ENCODE results near the gene TNIK. TPM values are rescaled to one million over a fixed set of nuclear protein-coding genes. Genes with fewer than 3 reads are reported as not detected.

TNIK gene
- total RNA-seq, 1 donor: 49.8 TPM

DNA sequence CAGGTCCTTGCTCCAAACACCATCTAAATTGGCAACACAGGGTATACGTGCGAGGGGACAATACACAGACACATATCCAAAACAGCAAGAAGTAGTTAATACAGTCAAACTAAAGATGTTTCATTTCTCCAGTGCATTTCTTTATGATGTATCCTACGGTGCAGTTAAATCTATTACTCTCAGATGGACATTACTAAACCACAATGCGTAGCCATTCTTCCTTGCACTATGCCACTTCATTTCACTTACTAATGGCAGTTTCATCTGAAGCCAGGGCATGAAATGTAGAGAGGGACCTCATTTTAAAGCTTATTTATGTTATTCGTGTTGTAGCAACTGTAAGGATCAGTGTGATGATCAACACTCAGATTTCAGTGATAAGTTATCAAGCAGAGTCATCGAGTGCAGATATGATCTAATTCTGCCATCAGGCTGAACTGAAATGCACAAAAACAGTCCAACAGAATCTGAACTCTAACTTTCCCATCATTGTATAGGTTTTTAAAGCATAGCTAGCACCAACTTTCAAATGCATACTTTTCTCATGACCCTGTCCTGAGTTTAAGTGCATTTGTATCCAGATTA, 14.5 kb downstream of the TNIK start:
- H3K27me3 ChIP-seq (ENCODE audit: insufficient read depth, low read length): no peaks in the 10 kb centered on the region
- H3K4me1 ChIP-seq (ENCODE audit: insufficient read depth, low read length): peaks cover 6% of the 10 kb centered on the region
- no peaks in the 10 kb centered on the region for H3K9me3 ChIP-seq (ENCODE audit: low read depth, low read length)
- no peak overlapping the region for H3K4me3 ChIP-seq (ENCODE audit: low read length)

DNA sequence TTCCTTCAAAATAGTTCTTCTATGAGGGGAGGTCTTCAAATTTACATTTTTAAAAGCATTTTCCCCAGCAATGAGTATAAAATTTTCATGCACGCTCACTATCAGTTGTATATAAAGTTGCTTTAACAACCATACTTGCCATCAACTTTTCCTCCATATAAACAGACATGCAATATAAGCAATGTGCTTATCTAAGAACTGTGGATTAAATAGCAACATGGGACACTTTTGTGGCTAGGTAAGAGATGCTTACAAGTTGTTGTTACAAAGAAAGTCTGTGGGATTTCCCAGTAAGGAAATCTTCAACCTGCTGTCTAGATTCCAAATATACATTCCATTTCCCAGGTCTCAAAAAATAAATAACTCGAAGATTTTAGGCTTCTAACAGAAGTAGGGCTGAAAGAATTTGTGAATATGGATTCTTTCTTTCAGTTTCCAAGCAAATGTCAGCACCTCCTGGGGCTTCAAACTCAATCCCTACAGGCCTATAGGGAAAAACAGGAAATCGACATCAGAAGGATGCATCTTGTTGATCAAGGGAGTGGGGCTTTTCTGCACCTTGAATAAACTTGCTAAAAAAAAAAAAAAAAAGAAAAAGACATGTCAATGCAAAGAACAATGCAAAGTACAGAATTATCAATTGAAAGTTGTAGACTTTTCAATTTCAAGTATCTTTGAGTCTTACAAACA, 16.1 kb downstream of the TNIK start:
- Histone ChIP-seq H3K4me1 (ENCODE audit: insufficient read depth, low read length) (peaks cover 6% of the 10 kb centered on the region), H3K27me3 (ENCODE audit: insufficient read depth, low read length) (no peaks in the 10 kb centered on the region)

DNA sequence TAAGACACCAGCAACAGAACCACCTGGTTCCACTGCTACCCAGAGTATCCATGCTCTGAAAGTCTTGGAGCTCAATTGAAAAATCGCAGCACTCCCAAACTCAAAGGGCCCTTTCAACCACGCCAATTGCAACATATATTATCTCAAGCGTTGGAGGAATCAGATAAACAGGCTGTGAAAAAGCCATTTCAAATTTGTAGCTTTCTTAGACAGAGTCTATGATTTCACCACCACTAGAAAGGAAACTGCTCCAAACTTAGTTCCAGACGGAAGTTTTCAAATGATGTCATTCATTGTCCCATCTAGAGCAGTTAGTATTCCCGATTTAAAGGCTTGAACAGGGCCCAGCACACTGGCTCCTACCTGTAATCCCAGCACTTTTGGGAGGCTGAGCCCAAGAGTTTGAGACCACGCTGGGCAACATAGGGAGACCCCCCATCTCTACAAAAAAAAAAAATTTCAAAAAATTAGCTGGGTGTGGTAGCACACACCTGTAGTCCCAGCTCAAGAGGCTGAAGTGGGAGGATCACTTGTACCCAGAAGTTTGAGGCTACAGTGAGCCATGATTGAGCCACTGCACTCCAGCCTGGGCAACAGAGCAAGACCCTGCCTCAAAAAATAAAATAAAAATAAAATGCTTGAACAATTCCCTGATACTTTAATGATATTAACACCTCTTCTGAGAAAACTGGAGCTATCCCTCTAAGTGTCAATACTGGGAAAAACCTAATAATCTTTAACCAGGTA, 16.8 kb downstream of the TNIK start:
- Histone ChIP-seq H3K27me3 (ENCODE audit: insufficient read depth, low read length) (no peaks in the 10 kb centered on the region), H3K4me1 (ENCODE audit: insufficient read depth, low read length) (peaks cover 6% of the 10 kb centered on the region), H3K9me3 (ENCODE audit: low read depth, low read length) (no peaks in the 10 kb centered on the region)

More for the DNA sequence above, 16.1 kb downstream of the TNIK start:
- Histone ChIP-seq H3K4me3 (ENCODE audit: low read length) (no peak overlapping the region), H3K9me3 (ENCODE audit: low read depth, low read length) (no peaks in the 10 kb centered on the region)

DNA sequence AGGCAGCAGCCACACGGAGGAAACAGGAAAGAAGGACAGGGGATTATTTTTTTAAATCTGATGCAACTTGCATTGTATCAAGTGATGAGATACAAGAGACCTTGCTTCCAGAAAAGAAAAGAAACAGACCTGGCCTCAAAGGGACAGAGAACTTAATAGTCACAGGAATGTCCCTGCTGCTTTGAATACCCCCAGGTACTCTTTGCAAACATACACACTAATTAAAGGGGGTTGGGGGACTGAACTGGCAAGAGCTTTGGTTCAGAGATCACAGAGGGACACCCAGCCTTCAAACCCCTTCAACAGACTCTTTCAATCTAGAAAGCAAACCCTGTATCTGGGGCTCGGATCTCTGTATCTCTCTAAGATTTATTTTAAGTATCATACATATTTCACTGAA, 18.0 kb downstream of the TNIK start:
- no peaks in the 10 kb centered on the region for H3K27me3 ChIP-seq (ENCODE audit: insufficient read depth, low read length)
- H3K4me3 ChIP-seq (ENCODE audit: low read length): no peak overlapping the region
- no peaks in the 10 kb centered on the region for H3K9me3 ChIP-seq (ENCODE audit: low read depth, low read length)
- peaks cover 6% of the 10 kb centered on the region for H3K4me1 ChIP-seq (ENCODE audit: insufficient read depth, low read length)

More for the DNA sequence above, 16.8 kb downstream of the TNIK start:
- no peak overlapping the region for H3K4me3 ChIP-seq (ENCODE audit: low read length)

DNA sequence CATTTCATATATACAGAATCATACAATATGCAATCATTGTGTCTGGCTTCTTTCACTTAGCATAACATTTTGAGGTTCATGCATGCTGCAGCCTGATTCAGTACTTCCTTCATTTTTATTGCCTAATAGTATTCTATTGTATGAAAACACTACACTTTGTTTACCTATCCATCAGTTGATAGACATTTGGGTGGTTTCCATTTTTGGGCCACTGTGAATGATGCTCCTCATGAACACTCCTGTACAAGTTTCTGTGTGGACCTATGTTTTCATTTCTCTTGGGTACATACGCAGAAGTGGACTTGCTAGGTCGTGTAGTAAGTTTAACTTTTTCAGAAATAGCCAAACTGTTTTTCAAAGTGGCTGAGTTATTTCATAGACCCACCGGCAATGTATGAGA, 18.8 kb downstream of the TNIK start:
- Histone ChIP-seq H3K9me3 (ENCODE audit: low read depth, low read length) (no peaks in the 10 kb centered on the region), H3K27me3 (ENCODE audit: insufficient read depth, low read length) (no peaks in the 10 kb centered on the region), H3K4me3 (ENCODE audit: low read length) (no peak overlapping the region), H3K4me1 (ENCODE audit: insufficient read depth, low read length) (no peaks in the 10 kb centered on the region)

DNA sequence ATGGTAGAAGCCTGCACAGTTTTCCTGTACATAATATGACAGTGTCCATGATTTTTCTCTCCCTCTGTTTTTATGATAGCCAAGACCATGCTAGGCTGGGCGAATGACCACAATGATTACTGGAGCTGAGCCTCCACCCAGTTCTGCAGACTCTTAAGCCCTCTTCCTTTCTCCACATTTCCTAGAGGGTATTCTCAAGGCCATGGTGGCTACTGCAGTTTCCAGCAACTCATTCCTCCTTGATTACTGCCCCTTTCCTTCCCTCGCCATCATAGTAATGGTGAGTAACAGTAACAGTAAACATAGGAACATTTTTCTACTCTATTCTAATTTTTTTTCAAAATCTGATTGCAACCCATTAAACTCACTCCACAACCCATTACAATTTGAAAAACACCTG, 20.2 kb downstream of the TNIK start:
- no peaks in the 10 kb centered on the region for H3K4me1 ChIP-seq (ENCODE audit: insufficient read depth, low read length)
- no peak overlapping the region for H3K4me3 ChIP-seq (ENCODE audit: low read length)
- no peaks in the 10 kb centered on the region for H3K27me3 ChIP-seq (ENCODE audit: insufficient read depth, low read length)

DNA sequence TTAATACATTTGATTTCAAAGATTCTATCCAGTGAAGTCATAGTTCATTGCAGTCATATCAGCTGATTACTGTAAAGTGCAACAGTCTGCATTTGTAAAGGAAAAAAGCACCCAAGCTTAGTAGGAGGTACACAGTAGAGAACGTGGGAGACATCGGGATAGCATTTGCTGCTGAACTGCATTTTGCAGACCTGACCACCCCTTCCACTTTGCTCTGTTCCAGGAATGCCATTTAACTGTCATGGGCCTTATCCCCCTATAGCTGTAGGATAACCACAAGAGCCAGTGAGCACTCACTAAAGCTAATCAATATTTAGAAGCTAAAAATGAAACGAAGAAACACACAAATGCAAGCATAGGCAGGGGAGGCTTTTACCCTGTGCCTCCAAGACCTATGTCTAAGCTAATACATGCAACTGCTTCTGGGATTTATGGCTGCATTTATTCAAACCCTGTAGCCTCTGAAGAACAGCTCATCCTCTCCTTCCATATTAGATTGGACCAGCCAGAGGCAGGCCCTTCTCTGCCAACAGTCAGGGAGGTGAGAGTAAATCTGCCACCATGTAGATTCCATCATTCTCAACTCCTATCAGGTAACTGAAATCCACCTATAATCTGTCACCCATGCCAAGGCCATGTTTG, 23.0 kb downstream of the TNIK start:
- Histone ChIP-seq H3K4me1 (ENCODE audit: insufficient read depth, low read length) (no peaks in the 10 kb centered on the region), H3K4me3 (ENCODE audit: low read length) (no peak overlapping the region), H3K27me3 (ENCODE audit: insufficient read depth, low read length) (no peaks in the 10 kb centered on the region)

More for the DNA sequence above, 20.2 kb downstream of the TNIK start:
- no peaks in the 10 kb centered on the region for H3K9me3 ChIP-seq (ENCODE audit: low read depth, low read length)

DNA sequence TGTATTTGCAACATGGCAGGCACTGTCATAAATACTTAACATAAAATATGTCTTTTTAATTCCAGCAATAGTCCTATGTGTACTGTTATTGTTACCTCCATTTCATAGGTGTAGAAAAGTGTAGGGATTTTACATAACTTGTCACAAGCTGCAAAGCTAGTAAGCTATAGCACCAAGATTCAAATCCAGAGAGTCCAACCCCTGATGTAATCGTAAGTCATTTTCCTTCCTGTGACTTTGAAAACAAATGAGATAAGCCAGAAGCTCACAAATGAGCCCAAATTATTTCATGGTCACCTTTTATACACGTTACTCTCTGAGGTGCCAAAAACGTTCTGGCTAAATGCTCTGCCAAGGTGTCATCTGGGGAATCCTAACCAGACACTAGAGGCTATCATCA, 23.8 kb downstream of the TNIK start:
- Histone ChIP-seq H3K9me3 (ENCODE audit: low read depth, low read length) (no peaks in the 10 kb centered on the region), H3K4me1 (ENCODE audit: insufficient read depth, low read length) (no peaks in the 10 kb centered on the region), H3K4me3 (ENCODE audit: low read length) (no peak overlapping the region), H3K27me3 (ENCODE audit: insufficient read depth, low read length) (no peaks in the 10 kb centered on the region)

More for the DNA sequence above, 23.0 kb downstream of the TNIK start:
- no peaks in the 10 kb centered on the region for H3K9me3 ChIP-seq (ENCODE audit: low read depth, low read length)

DNA sequence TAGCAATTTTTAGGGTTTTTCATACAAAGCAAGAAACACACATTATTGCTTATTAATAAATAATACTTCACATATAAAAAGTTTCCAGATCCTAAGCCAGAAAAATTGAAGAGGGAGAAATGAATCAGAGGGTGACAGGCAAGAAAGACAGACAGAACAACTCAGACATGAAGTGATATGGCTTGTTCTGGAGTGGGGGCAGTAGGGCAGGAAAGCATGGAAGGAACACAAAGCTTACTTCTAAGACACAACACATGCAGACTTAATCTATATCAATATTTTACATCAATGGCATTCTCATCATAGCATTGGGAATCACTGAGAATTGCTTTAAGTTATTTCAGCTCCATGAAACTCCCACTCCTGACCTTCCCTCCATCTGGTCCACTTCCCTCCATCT, 24.4 kb downstream of the TNIK start:
- Histone ChIP-seq H3K4me1 (ENCODE audit: insufficient read depth, low read length) (no peaks in the 10 kb centered on the region), H3K4me3 (ENCODE audit: low read length) (no peak overlapping the region), H3K27me3 (ENCODE audit: insufficient read depth, low read length) (no peaks in the 10 kb centered on the region), H3K9me3 (ENCODE audit: low read depth, low read length) (no peaks in the 10 kb centered on the region)

DNA sequence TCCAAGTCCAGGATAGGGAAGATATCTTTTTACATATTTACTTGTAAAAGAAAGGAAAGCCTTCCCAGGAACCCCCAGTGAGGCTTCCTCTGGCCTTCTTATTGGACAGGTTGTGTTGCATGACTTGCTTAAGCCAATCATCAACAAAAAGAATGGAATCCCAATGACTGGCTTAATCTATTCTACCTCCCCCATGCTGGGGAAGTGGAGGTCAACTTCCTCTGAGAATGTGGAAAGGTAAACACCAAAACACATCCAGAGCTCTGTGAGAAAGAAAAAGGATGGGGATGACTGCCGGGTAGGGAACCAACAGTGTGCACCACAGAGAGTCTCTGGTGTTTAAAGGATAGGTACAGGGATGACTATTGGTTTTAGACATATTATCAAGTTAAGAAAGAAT, 25.1 kb downstream of the TNIK start:
- H3K27me3 ChIP-seq (ENCODE audit: insufficient read depth, low read length): no peaks in the 10 kb centered on the region
- H3K4me3 ChIP-seq (ENCODE audit: low read length): no peak overlapping the region
- H3K9me3 ChIP-seq (ENCODE audit: low read depth, low read length): no peaks in the 10 kb centered on the region
- no peaks in the 10 kb centered on the region for H3K4me1 ChIP-seq (ENCODE audit: insufficient read depth, low read length)

DNA sequence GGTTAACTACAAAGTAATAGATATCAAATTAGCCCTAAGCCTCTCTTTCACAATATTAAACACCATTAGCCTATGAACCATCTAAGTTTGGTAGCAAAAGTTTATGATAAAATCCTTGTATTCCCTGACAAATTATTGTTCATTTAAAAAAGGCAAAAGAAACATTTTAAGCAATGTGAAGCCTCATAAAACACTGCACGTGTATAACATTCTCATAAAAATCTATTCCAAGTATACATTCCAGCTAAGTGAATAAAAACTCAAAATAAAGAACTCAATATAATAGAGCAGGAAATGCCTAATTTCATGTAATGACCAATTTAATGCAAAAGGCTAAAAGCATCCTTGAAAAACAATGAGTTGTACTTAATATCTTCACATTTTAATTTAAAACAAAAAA, 27.7 kb downstream of the TNIK start:
- H3K4me1 ChIP-seq (ENCODE audit: insufficient read depth, low read length): peaks cover 9% of the 10 kb centered on the region
- no peak overlapping the region for H3K4me3 ChIP-seq (ENCODE audit: low read length)
- H3K27me3 ChIP-seq (ENCODE audit: insufficient read depth, low read length): no peaks in the 10 kb centered on the region
- no peaks in the 10 kb centered on the region for H3K9me3 ChIP-seq (ENCODE audit: low read depth, low read length)

DNA sequence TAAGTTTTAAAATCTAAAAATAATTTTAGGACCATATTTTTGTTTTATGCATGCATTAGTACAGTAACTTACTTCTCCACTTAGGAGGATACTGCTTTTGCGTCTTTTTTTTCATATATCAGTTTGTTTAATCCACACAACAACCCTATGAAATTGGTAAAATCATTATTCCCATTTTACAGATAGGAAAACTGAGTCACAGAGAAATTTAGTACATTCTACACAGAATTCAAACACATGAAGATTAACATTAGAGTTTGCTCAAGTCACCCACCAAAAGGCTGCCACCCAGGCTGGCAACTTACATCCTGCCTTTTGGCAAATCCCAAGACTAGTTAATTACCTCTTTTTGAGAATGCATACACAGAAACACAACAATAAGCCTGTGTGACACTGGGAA, 28.7 kb downstream of the TNIK start:
- H3K4me1 ChIP-seq (ENCODE audit: insufficient read depth, low read length): peaks cover 9% of the 10 kb centered on the region
- no peaks in the 10 kb centered on the region for H3K27me3 ChIP-seq (ENCODE audit: insufficient read depth, low read length)
- no peak overlapping the region for H3K4me3 ChIP-seq (ENCODE audit: low read length)
- no peaks in the 10 kb centered on the region for H3K9me3 ChIP-seq (ENCODE audit: low read depth, low read length)

DNA sequence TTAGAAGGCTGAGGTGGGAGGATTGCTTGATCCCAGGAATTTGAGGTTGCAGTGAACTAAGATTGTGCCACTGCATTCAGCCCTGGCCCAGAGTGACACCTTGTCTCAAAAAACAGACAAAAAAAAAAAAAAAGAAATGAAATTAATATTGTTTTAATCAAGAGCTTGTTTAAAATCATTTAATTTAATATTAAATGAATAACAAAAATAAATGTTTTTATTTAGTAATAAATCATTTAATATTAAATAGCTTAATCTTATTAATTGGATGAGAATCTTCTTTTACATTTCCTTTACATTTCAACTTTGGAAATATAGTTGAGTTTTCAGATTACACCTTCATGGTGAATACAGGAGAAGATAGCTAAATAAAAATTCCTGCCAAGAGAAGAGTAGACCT, 29.7 kb downstream of the TNIK start:
- Histone ChIP-seq H3K4me1 (ENCODE audit: insufficient read depth, low read length) (peaks cover 9% of the 10 kb centered on the region), H3K9me3 (ENCODE audit: low read depth, low read length) (no peaks in the 10 kb centered on the region), H3K4me3 (ENCODE audit: low read length) (no peak overlapping the region), H3K27me3 (ENCODE audit: insufficient read depth, low read length) (no peaks in the 10 kb centered on the region)

DNA sequence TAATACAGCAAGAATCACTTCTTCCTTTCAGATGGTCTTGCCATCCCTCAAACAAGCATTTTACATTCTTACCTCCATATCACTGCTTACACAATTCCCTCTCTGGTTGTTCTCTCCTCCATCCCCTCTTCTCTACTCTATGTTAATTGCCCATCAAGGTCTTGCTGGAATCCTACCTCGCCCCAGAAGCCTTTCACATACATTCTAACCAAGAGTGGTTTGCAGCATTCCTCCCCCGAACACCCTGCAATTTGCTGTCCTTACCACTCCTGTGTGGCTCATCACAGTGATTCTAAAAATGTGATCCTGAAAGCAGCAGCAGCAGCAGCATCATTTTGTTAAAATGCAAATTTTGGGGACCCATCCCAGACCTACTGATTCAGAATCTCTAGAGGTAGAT, 30.6 kb downstream of the TNIK start:
- Histone ChIP-seq H3K4me1 (ENCODE audit: insufficient read depth, low read length) (peaks cover 9% of the 10 kb centered on the region), H3K9me3 (ENCODE audit: low read depth, low read length) (no peaks in the 10 kb centered on the region), H3K27me3 (ENCODE audit: insufficient read depth, low read length) (no peaks in the 10 kb centered on the region), H3K4me3 (ENCODE audit: low read length) (no peak overlapping the region)

DNA sequence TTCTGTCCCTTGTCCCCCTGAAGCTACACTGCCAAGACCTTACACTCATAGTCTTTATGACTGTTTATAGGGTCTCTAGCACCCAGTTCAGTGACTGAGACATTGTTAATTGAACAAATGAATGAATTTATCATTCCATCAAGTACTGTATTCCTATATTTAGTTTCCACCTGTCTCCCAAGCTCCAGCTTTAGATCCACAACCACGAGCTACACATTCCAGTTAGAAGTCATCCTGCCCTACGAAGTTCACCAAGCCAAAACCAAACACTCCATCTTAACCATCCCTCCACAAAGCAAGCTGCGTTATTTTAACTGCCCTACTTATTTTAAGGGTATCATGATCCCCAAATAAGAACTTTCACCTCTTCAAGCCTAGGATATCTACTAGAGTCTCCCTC, 31.3 kb downstream of the TNIK start:
- no peaks in the 10 kb centered on the region for H3K27me3 ChIP-seq (ENCODE audit: insufficient read depth, low read length)
- H3K4me1 ChIP-seq (ENCODE audit: insufficient read depth, low read length): peaks cover 9% of the 10 kb centered on the region
- no peaks in the 10 kb centered on the region for H3K9me3 ChIP-seq (ENCODE audit: low read depth, low read length)
- H3K4me3 ChIP-seq (ENCODE audit: low read length): no peak overlapping the region

Data from mononuclear cell (primary cell).